GM12801 (cell line): ENCODE results near the gene CAV1.

ENCODE experiments used
- TF ChIP-seq, protein P1 (sequence below): IDR thresholded peaks from one replicate; pipeline ENCODE4 v1.5.1; 2011; ENCODE audit warnings: control low read depth; ENCODE audit not compliant: insufficient read length; ENCODE audit errors: extremely low read depth

The CAV1 gene

GRCh38 chr7:116588641-116589594 lies 64.1 kb downstream of the CAV1 start:
- TF ChIP-seq, protein P1, sequence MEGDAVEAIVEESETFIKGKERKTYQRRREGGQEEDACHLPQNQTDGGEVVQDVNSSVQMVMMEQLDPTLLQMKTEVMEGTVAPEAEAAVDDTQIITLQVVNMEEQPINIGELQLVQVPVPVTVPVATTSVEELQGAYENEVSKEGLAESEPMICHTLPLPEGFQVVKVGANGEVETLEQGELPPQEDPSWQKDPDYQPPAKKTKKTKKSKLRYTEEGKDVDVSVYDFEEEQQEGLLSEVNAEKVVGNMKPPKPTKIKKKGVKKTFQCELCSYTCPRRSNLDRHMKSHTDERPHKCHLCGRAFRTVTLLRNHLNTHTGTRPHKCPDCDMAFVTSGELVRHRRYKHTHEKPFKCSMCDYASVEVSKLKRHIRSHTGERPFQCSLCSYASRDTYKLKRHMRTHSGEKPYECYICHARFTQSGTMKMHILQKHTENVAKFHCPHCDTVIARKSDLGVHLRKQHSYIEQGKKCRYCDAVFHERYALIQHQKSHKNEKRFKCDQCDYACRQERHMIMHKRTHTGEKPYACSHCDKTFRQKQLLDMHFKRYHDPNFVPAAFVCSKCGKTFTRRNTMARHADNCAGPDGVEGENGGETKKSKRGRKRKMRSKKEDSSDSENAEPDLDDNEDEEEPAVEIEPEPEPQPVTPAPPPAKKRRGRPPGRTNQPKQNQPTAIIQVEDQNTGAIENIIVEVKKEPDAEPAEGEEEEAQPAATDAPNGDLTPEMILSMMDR: no peak

DNA sequence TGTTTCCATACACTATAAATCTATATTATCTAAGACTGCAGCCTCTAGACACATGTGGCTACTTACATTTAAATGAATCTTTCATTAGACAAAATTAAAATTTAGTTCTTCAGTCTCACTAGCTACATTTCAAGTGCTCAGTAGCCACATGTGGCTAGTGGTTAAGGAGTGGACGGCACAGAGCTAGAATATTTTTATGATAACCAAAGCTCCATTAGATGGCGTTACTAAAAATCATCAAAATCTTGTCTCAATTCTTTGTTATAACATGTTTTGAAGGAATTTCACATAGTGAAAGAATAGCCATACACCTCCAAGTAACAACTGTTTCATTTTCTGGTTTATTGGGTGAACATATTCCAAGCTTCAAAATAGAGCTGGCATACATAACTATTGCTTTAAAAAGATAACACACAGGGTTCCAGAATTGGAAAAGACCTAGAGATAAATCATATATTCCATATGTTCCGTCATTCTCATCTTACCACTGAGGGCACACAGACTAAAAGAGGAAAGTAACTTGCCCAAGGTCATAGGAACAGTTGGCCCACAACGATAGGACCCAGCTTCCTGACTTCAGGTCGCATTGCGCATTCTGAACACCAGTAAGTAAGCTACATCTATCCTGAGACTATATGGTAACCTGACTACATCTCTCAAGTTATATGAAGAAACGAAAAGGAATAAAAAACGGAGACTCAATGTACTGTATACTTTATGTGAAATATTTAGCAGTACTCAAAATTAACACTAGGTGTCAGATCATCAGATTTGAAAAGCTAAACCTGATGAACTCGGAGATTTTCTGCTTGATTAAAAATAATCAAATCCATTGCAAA lies 66.6 kb downstream of the CAV1 start:
- TF ChIP-seq, protein P1: no peak

DNA sequence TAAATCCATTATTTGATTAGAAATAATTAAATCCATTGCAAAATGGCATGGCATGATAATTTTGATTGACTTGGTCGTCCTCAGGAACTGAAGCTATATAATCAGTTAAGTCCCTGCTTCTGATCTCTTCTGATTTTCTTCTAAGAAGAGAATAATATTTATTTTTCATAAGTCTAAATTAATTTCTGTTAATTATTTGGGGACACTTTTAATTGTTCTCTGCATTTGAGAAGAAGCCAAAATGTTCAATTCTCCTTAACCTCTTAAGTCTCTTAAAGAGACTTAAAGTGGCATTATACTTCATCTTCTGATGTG lies 67.2 kb downstream of the CAV1 start:
- TF ChIP-seq, protein P1: no peak

DNA sequence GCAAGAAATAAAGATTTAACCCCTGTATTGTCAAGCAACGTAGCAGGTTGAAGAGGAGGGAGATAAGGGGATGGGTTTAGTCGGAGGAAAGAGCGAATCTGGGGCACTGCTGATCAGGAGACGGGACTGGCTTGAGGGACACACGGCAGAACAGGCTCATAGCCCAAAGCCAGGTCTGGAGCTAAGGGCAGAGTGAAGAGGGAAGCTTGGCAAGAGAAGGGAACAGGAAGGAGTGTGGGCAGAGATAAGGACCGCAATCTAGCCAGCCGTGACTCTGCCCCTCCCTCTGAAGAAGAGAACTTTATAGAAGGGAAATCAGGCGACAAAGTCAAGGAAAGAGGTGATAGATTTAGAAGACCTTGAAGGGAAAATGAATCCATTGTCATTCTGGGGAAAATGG lies 67.6 kb downstream of the CAV1 start:
- TF ChIP-seq, protein P1: no peak

DNA sequence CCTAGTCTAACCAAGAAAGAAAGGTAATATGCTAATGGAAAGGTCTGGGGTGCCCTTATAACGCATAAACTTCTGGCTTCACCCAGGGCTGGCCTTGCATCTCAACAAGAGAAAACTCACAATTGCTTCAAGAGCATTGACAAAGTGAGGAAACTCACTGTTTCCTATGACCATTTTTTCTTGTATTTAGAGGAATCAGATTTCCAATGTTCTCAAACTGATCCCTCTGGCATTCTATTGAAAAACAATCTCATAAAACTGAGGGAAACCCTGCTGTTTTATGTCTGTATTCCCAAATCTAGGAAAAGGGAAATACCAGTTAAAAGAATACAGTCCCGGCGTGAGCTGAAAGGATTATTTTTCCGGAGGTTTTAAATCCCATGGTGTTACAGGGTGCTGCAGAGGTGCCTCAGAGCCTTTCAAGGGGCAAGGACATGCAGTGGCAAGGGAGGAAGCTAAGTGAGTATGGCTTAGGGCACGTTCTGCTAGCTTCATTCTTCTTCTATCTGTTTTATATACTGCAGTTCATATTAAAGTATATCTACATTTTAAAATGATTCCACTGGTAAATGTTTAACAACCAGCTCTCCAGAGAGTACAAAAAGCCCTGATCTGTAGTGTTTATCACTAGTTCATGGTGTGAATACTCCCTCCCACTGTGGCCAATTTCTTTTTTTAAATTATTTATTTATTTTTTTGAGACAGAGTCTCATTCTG lies 68.7 kb downstream of the CAV1 start:
- TF ChIP-seq, protein P1: no peak

DNA sequence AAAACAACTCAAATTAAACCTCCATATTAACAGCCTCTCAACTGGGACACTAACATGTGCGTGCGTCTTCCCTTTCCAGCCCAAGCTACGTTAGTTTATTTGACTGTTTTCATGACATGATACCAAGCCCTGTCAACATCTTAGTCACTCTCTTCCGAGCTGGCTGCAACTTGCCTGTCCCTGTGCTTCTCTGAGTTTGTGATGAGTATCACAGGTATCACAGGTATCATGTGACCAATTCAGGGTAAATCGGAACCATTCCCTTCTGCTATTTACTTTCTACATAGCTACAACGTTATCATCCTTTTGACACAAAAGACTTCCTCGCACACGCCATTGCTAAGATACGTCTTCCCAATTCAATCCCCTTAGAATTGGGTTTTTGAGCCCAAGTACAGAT lies 70.2 kb downstream of the CAV1 start:
- TF ChIP-seq, protein P1: no peak

GRCh38 chr7:116597384-116597783 lies 72.5 kb downstream of the CAV1 start:
- TF ChIP-seq, protein P1: no peak
